CD4-positive, alpha-beta T cell treated with Interleukin-21 for 1 hour (primary cell): Measurements from ENCODE around the gene HLA-DMB.

Source experiments
- DNase-seq: peaks from one replicate; pipeline ENCODE4 v3.0.0-alpha.2; 2020

The HLA-DMB gene

GRCh38 chr6:32905078-32905477 is 35.8 kb downstream of the HLA-DMB start:
- DNase-seq: no peak

- no peak for DNase-seq
Observed at GRCh38 chr6:32903952-32904351, 36.9 kb downstream of the HLA-DMB start.

DNA sequence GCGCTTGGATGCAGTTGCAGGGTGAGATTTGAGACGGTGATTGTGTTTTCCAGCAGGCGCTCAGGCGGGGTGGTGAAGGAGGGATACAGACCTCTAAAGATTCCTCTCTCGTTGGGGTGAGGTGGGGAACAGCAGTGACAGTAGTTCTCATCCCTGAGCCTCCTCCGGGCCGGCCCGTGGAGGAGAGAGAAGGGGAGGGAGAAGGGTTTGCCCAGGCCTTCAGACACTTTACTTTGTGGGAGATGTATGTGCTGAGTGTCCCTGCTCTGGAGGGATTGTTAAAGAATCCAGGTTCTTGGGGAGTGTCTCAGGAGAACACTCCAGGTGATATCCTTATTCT is 45.9 kb downstream of the HLA-DMB start:
- no peak for DNase-seq

DNA sequence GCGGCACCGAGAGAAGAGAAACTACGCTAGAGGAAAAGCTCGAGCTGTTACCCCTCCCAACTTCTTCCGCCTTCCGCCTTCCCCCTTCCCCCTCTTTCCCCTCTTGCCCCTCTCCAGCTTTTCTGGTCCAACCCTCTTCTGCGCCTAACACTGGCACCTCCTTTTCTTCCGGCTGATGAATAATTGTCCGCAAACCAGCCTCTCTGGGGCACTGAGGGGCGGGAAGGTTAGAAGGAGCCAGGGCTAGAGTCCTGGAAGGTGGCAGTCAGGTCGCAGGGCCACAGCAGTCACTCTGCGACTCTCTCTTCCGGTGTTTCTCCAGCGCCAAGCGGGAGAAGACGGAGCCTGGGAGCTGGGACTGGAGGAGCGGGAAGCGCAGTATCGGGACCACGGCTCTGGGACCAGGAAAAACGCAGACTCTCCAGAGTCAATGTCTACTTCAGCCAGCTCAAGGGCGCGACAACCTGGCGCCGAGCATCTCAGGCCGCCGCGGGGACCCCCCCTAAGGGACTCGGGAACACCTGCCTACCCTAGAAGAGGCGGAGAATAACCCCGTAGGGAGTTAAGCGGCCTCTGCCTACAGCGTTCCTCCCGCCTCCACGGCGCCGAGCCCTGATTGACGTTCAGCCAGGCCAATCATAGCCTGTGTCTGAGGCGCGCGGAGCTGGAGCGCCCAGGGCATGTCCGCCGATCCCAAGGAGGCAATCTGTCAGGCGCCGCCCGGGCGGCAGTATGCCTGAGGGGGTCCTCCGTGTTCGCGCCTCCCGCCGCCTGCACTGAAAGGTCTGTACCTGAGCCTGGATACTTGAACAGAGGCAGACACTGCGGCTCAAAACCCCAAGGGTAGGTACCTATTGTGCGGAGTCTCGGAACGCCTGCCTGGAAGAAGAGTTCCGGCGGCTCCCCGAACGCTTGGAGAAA is 46.5 kb downstream of the HLA-DMB start:
- peak; percentile 96 for DNase-seq

GRCh38 chr6:32890831-32891230 is 50.0 kb downstream of the HLA-DMB start:
- DNase-seq: no peak

DNA sequence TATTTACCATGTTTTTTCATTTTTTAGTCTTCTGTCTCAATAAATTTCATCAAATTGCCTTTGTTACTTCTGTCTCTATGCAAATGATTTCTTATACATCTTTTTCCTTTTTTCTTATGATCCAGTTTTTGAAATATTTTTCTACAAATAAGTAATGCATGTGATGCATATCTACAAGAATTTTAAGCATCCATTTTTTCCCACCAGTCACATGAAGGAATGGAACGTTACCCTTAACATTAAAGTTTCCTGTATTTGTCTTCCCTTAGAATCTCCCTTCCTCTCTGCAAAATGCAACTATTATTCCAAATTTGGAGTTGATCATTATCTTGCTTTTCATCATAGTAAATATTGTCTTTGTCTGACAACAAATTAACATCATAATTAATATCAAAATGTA is 51.3 kb downstream of the HLA-DMB start:
- DNase-seq: no peak

- no peak for DNase-seq
Observed at GRCh38 chr6:32888576-32888975, 52.3 kb downstream of the HLA-DMB start.

DNA sequence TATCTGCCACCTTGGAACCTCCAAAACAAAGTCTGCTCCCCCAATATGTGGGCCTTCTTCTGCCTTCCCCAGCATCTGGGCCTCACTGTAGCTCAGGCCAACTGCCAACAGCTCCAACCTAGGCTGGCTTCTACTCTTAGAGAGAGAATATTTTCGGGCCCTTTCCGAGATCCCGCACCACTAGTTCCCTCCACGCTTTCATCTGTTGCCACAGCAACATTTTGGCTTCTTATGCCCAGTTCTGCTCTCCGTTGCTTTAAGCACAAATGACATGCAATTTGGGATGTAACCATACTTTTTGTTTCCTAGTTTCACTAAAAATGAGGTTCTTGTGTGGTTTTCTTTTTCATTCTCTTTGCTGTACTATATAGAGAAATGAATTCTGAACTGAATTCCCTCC is 53.2 kb downstream of the HLA-DMB start:
- no peak for DNase-seq

DNA sequence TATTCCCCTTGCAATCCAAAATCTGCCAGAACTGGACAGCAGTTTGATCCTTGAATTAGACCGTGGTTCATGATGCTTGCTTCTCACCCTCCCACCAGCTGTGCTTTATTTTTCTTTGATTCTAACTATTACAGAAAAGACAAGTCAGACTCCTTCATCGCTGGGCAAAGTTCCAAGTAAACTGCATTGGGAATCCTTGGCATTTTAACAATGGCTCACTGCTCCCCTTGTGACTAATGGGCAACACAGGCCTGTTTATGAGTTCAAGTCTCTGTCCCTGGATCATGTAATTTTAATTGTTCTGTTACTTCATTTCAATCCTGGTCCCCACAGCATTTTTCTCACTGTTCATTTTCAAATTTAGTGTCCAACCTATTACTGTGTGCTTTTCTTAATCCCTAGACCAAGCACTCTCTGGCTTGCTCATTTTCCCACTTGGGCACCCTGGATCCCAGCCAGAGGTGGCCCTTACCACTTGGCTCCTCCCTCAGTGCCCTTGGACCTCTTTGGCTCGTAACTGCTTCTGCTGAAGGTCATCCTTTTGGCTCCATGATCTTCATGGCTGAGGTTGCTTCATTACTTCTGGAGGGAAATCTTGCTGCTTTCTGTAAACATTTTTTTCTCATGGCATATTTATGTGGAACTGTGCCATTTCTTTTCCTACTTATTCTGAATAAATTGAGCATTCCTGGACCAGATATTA is 54.0 kb downstream of the HLA-DMB start:
- DNase-seq: no peak

DNA sequence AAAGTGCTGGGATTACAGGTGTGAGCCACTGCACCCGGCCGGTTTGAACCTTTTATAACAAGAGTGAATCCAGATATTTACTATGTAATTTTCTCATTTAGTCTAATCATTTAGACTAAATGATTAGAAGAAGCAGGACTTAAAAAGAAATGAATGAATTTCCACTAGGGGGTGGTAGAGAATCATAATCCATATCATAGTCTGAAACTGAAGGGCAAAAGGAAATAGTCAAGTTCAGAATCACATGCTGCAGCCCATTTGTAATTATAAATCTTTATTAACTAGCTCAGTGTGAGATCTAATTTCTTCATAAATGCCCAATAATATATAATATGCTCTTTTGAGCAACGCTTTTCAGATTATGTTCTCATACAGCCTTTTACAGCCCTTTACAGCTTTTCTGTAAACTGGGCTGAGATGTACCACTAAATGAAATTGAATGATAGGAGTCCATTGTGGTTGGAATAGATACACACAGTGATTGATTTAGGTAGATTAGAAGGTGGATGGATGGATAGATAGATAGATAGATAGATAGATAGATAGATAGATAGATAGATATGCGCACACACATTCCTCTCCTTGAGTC is 55.0 kb downstream of the HLA-DMB start:
- DNase-seq: peak; percentile 80
